ENCODE measurements around the gene C2orf80. TPM values are rescaled to one million over a fixed set of nuclear protein-coding genes. Genes with fewer than 3 reads are reported as not detected.

The C2orf80 gene
- polyA plus RNA-seq, 1 experiment = not detected

DNA sequence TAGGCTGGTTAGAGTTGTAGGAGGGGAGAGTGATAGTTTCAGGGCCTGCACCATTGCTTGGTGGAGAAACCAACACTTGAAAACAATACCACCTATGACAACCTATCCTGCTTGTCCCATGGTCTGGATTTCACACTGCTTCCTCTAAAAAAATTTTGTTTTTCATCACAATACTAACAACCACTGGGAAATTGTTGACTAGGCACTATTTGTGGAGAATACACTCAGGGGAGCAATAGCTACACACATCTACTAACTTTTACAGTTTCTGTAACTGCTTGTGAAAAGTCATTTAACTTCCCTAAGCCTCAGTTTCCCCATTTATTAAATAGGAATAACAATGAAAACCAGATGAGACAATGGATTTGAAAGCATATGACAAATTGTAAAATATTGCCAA, 39.7 kb downstream of the C2orf80 start:
- no peak for TF ChIP-seq CTCF (IDR thresholded peaks at IDR 0.05; ENCODE audit: low read depth, low read length)
- no peak overlapping the region for H3K4me3 ChIP-seq (ENCODE audit: low read depth, low read length)
- peaks cover 5% of the 10 kb centered on the region for H3K27me3 ChIP-seq (ENCODE audit: control insufficient read depth, insufficient read depth, low read length)
- POLR2A ChIA-PET = no interaction called here
- no peak for DNase-seq (ENCODE audit: low read depth, low spot score)
- H3K27ac ChIP-seq (ENCODE audit: low read depth, low read length) = no peak overlapping the region
- no peaks in the 10 kb centered on the region for H3K9me3 ChIP-seq (ENCODE audit: control insufficient read depth, insufficient read depth, low read length)
- CTCF ChIA-PET = interaction anchor here (0.6 to 1.5 kb wide), 2 partner anchors 25 to 109 kb away, joined by 3 to 6 read pairs; no protein-coding TSS in a partner anchor

- DNase-seq (ENCODE audit: low read depth, low spot score) = no peak
- Histone ChIP-seq H3K27ac (ENCODE audit: low read depth, low read length) (no peak overlapping the region), H3K27me3 (ENCODE audit: control insufficient read depth, insufficient read depth, low read length) (peaks cover 3% of the 10 kb centered on the region), H3K4me3 (ENCODE audit: low read depth, low read length) (no peak overlapping the region), H3K9me3 (ENCODE audit: control insufficient read depth, insufficient read depth, low read length) (no peaks in the 10 kb centered on the region)
- ChIA-PET POLR2A (no interaction called here), CTCF (interaction anchor here (1.5 to 2.1 kb wide), 2 partner anchors 26 to 27 kb away, joined by 6 to 11 read pairs; no protein-coding TSS in a partner anchor)
- no peak; the same call in 1 of the 2 replicates for TF ChIP-seq CTCF (IDR thresholded peaks at IDR 0.05; ENCODE audit: low read depth, low read length)
Observed at GRCh38 chr2:208148803-208149202, 41.0 kb downstream of the C2orf80 start.

DNA sequence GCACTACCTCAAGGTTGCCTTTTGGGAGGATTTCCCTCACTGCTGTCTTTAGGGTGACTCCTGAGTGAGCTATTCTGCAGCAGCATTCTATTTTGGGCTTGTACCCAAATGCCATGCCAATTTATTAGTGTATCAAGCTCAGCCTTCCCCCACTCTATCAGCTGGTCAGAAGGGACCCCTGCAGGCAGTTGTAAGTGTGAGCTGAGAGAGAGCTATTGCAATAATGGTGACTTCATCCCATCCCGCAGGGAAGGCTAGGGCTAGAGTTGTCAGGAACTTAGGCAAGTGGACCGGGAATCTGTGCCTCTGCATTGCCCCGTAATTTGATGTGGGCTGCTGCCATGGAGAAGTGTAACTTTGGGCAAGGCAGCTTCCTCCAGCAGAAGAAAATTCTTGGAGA, 42.1 kb downstream of the C2orf80 start:
- Histone ChIP-seq H3K27ac (ENCODE audit: low read depth, low read length) (no peak overlapping the region), H3K4me3 (ENCODE audit: low read depth, low read length) (no peak overlapping the region), H3K27me3 (ENCODE audit: control insufficient read depth, insufficient read depth, low read length) (peaks cover 3% of the 10 kb centered on the region), H3K9me3 (ENCODE audit: control insufficient read depth, insufficient read depth, low read length) (no peaks in the 10 kb centered on the region)
- TF ChIP-seq CTCF (IDR thresholded peaks at IDR 0.05; ENCODE audit: low read depth, low read length) = no peak
- CTCF ChIA-PET = interaction anchor here (0.5 to 2.1 kb wide), 2 partner anchors 28 to 41 kb away, joined by 4 to 11 read pairs; no protein-coding TSS in a partner anchor
- DNase-seq (ENCODE audit: low read depth, low spot score) = no peak
- POLR2A ChIA-PET = no interaction called here

DNA sequence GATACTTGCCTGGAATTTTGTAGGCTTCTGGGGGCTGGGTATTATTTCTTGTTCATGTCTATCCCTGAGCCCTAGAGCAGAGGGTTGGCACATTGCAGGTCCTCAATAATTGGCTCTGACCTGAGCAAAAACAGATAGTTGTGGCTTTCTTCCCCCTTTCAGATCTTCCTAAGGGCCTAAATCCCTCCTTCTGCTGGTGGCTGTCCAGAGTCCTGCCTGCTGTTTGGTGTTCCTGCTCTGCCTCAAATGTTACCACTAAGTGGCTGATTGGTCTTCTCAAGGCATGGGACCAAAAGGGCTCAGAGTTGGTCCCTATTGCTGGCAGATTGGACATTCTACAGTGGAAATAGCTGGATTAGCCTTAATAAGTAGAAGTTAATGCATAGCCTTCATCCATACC, 42.8 kb downstream of the C2orf80 start:
- Histone ChIP-seq H3K9me3 (ENCODE audit: control insufficient read depth, insufficient read depth, low read length) (no peaks in the 10 kb centered on the region), H3K27me3 (ENCODE audit: control insufficient read depth, insufficient read depth, low read length) (peaks cover 3% of the 10 kb centered on the region), H3K27ac (ENCODE audit: low read depth, low read length) (no peak overlapping the region), H3K4me3 (ENCODE audit: low read depth, low read length) (no peak overlapping the region)
- POLR2A ChIA-PET = no interaction called here
- CTCF ChIA-PET = interaction anchor here (2.1 kb wide), 1 partner anchor 28 kb away, joined by 11 read pairs; no protein-coding TSS in a partner anchor
- TF ChIP-seq CTCF (IDR thresholded peaks at IDR 0.05; ENCODE audit: low read depth, low read length) = no peak
- no peak for DNase-seq (ENCODE audit: low read depth, low spot score)

GRCh38 chr2:208146006-208146405, 43.8 kb downstream of the C2orf80 start, which contains the start of gene CRYGB:
Gene CRYGB (minus strand): TSS chr2:208146158. CDS start chr2:208146120, 38 bp downstream.
- H3K27me3 ChIP-seq (ENCODE audit: control insufficient read depth, insufficient read depth, low read length) = peaks cover 3% of the 10 kb centered on the region
- no peaks in the 10 kb centered on the region for H3K9me3 ChIP-seq (ENCODE audit: control insufficient read depth, insufficient read depth, low read length)
- no peak for DNase-seq (ENCODE audit: low read depth, low spot score)
- H3K4me3 ChIP-seq (ENCODE audit: low read depth, low read length) = no peak within 1 kb of the TSS
- CTCF ChIA-PET = interaction anchor here (0.7 kb wide), 1 partner anchor 29 kb away, joined by 4 read pairs; no protein-coding TSS in a partner anchor
- no peak for TF ChIP-seq CTCF (IDR thresholded peaks at IDR 0.05; ENCODE audit: low read depth, low read length)
- POLR2A ChIA-PET = no interaction called here
- H3K27ac ChIP-seq (ENCODE audit: low read depth, low read length) = no peak within 1 kb of the TSS

All from AG04450 (cell line).